ENCODE measurements around the gene TNFSF4.
"Not testable (repeated sequence)": the region's sequence is repeated elsewhere in the genome, so short reads cannot be mapped to it uniquely, and the experiment has no call there.

DNA sequence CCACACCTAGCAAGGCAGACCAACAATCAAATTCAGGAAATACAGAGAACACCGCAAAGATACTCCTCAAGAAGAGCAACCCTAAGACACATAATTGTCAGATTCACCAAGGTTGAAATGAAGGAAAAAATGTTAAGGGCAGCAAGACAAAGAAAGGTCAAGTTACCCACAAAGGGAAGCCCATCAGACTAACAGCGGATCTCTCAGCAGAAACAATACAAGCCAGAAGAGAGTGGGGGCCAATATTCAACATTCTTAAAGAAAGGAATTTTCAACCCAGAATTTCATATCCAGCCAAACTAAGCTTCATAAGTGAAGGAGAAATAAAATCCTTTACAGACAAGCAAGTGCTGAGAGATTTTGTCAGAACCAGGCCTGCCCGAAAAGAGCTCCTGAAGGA, 21.9 kb upstream of the TNFSF4 start:
- TF ChIP-seq, protein P1, sequence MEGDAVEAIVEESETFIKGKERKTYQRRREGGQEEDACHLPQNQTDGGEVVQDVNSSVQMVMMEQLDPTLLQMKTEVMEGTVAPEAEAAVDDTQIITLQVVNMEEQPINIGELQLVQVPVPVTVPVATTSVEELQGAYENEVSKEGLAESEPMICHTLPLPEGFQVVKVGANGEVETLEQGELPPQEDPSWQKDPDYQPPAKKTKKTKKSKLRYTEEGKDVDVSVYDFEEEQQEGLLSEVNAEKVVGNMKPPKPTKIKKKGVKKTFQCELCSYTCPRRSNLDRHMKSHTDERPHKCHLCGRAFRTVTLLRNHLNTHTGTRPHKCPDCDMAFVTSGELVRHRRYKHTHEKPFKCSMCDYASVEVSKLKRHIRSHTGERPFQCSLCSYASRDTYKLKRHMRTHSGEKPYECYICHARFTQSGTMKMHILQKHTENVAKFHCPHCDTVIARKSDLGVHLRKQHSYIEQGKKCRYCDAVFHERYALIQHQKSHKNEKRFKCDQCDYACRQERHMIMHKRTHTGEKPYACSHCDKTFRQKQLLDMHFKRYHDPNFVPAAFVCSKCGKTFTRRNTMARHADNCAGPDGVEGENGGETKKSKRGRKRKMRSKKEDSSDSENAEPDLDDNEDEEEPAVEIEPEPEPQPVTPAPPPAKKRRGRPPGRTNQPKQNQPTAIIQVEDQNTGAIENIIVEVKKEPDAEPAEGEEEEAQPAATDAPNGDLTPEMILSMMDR (IDR thresholded peaks at IDR 0.05; ENCODE audit: insufficient read depth, low read length, poor library complexity, severe bottlenecking), result not testable (repeated sequence)
- not testable (repeated sequence) for TF ChIP-seq EZH2phosphoT487 (conservative IDR thresholded peaks at IDR 0.05; ENCODE audit: low read length)

Data from SU-DHL-6 (cell line).